ENCODE measurements around the gene VPREB1.
A peak's percentile ranks its signal among the peaks of the same experiment; 100 is the strongest.

Gene VPREB1

DNA sequence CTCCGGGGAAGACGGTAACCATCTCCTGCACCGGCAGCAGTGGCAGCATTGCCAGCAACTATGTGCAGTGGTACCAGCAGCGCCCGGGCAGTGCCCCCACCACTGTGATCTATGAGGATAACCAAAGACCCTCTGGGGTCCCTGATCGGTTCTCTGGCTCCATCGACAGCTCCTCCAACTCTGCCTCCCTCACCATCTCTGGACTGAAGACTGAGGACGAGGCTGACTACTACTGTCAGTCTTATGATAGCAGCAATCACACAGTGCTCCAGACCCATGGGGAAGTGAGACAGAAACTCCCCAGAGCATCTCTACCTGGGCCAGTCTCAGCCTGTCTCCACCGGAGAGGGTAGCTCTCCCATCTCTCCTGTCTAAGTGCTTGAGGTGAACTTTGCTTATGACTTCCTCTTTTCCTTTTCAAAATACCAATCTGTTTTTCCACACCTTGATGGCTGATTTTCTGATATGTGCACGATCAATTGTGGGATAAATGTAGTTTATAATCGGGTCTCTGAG is 48.5 kb upstream of the VPREB1 start:
- H3K27ac ChIP-seq (ENCODE audit: low read length), result peak overlapping the region; percentile 59
- H3K4me3 ChIP-seq (ENCODE audit: low read length), result peak overlapping the region; percentile 70
- H3K9ac ChIP-seq (ENCODE audit: low read length), result peak overlapping the region; percentile 35; the same call in 1 of the 2 replicates
- H2AFZ ChIP-seq (ENCODE audit: low read depth, low read length), result peak overlapping the region; percentile 24
- TF ChIP-seq, protein P1, sequence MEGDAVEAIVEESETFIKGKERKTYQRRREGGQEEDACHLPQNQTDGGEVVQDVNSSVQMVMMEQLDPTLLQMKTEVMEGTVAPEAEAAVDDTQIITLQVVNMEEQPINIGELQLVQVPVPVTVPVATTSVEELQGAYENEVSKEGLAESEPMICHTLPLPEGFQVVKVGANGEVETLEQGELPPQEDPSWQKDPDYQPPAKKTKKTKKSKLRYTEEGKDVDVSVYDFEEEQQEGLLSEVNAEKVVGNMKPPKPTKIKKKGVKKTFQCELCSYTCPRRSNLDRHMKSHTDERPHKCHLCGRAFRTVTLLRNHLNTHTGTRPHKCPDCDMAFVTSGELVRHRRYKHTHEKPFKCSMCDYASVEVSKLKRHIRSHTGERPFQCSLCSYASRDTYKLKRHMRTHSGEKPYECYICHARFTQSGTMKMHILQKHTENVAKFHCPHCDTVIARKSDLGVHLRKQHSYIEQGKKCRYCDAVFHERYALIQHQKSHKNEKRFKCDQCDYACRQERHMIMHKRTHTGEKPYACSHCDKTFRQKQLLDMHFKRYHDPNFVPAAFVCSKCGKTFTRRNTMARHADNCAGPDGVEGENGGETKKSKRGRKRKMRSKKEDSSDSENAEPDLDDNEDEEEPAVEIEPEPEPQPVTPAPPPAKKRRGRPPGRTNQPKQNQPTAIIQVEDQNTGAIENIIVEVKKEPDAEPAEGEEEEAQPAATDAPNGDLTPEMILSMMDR (IDR thresholded peaks at IDR 0.05; ENCODE audit: low read depth, low read length), result no peak
- TF ChIP-seq EZH2phosphoT487 (IDR thresholded peaks at IDR 0.05; ENCODE audit: low read depth), result no peak
- no peaks in the 10 kb centered on the region for H4K20me1 ChIP-seq (ENCODE audit: insufficient read depth, low read length)
- peaks cover 3% of the 10 kb centered on the region; the same call in 1 of the 2 replicates for H3K27me3 ChIP-seq (ENCODE audit: low read depth, low read length)
- H3K79me2 ChIP-seq (ENCODE audit: low read length), result no peaks in the 10 kb centered on the region
- peaks cover 44% of the 10 kb centered on the region for H3K4me1 ChIP-seq (ENCODE audit: low read length)
- no peaks in the 10 kb centered on the region for H3K9me3 ChIP-seq (ENCODE audit: insufficient read depth, low read length)
- peak overlapping the region; percentile 90 for H3K4me2 ChIP-seq (ENCODE audit: low read length)
- H3K36me3 ChIP-seq (replicated peaks; ENCODE audit: low read depth, low read length), result no peaks in the 10 kb centered on the region

GRCh38 chr22:22196833-22197477 is 47.6 kb upstream of the VPREB1 start:
- Histone ChIP-seq H4K20me1 (ENCODE audit: insufficient read depth, low read length) (no peaks in the 10 kb centered on the region), H3K4me1 (ENCODE audit: low read length) (peaks cover 53% of the 10 kb centered on the region), H3K4me2 (ENCODE audit: low read length) (peak overlapping the region; percentile 90), H3K79me2 (ENCODE audit: low read length) (no peaks in the 10 kb centered on the region), H3K4me3 (ENCODE audit: low read length) (no peak overlapping the region), H3K27me3 (ENCODE audit: low read depth, low read length) (peaks cover 3% of the 10 kb centered on the region; the same call in 1 of the 2 replicates), H3K36me3 (replicated peaks; ENCODE audit: low read depth, low read length) (no peaks in the 10 kb centered on the region), H2AFZ (ENCODE audit: low read depth, low read length) (no peak overlapping the region), H3K9me3 (ENCODE audit: insufficient read depth, low read length) (no peaks in the 10 kb centered on the region), H3K9ac (ENCODE audit: low read length) (no peak overlapping the region), H3K27ac (ENCODE audit: low read length) (peak overlapping the region; percentile 59)
- TF ChIP-seq EZH2phosphoT487 (IDR thresholded peaks at IDR 0.05; ENCODE audit: low read depth), result no peak
- TF ChIP-seq, protein P1 (IDR thresholded peaks at IDR 0.05; ENCODE audit: low read depth, low read length), result no peak

- Histone ChIP-seq H3K4me3 (ENCODE audit: low read length) (no peak overlapping the region), H2AFZ (ENCODE audit: low read depth, low read length) (no peak overlapping the region), H3K4me1 (ENCODE audit: low read length) (peaks cover 56% of the 10 kb centered on the region), H3K36me3 (replicated peaks; ENCODE audit: low read depth, low read length) (no peaks in the 10 kb centered on the region), H3K79me2 (ENCODE audit: low read length) (no peaks in the 10 kb centered on the region), H3K4me2 (ENCODE audit: low read length) (no peak overlapping the region), H3K27ac (ENCODE audit: low read length) (no peak overlapping the region), H3K9ac (ENCODE audit: low read length) (no peak overlapping the region), H3K27me3 (ENCODE audit: low read depth, low read length) (peaks cover 3% of the 10 kb centered on the region; the same call in 1 of the 2 replicates), H4K20me1 (ENCODE audit: insufficient read depth, low read length) (no peaks in the 10 kb centered on the region), H3K9me3 (ENCODE audit: insufficient read depth, low read length) (no peaks in the 10 kb centered on the region)
- TF ChIP-seq, protein P1 (IDR thresholded peaks at IDR 0.05; ENCODE audit: low read depth, low read length), result no peak
- TF ChIP-seq EZH2phosphoT487 (IDR thresholded peaks at IDR 0.05; ENCODE audit: low read depth), result no peak
These were observed 46.6 kb upstream of the VPREB1 start for GRCh38 chr22:22197993-22198402.

DNA sequence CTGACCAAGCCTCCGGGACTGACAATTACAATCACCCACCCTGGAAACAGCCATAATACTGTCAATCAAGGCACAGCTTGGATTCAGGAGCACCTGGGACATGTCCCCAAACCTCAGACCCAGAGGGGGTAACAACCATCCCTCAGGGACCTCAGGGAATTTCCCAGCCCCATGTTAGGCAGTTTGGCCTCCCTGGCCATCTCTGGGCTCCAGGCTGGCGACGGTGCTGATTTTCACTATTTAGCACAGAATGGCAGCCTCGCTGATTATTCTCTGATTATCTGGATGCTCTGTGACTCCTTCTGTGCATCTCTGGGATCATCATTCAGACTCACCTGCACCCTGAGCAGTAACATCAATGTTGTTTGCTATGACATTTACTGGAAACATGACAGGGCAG is 45.8 kb upstream of the VPREB1 start:
- Histone ChIP-seq H3K36me3 (replicated peaks; ENCODE audit: low read depth, low read length) (no peaks in the 10 kb centered on the region), H3K4me3 (ENCODE audit: low read length) (no peak overlapping the region), H4K20me1 (ENCODE audit: insufficient read depth, low read length) (no peaks in the 10 kb centered on the region), H3K27me3 (ENCODE audit: low read depth, low read length) (peaks cover 3% of the 10 kb centered on the region; the same call in 1 of the 2 replicates), H2AFZ (ENCODE audit: low read depth, low read length) (no peak overlapping the region), H3K27ac (ENCODE audit: low read length) (no peak overlapping the region), H3K9ac (ENCODE audit: low read length) (no peak overlapping the region), H3K4me2 (ENCODE audit: low read length) (peak overlapping the region; percentile 23; the same call in 1 of the 2 replicates), H3K4me1 (ENCODE audit: low read length) (peaks cover 56% of the 10 kb centered on the region), H3K9me3 (ENCODE audit: insufficient read depth, low read length) (no peaks in the 10 kb centered on the region), H3K79me2 (ENCODE audit: low read length) (no peaks in the 10 kb centered on the region)
- TF ChIP-seq, protein P1 (IDR thresholded peaks at IDR 0.05; ENCODE audit: low read depth, low read length), result no peak
- no peak for TF ChIP-seq EZH2phosphoT487 (IDR thresholded peaks at IDR 0.05; ENCODE audit: low read depth)

All from OCI-LY3 (cell line).